CD4-positive, alpha-beta T cell treated with Interleukin-15 for 1 hour (primary cell): ENCODE data around the gene ARHGAP45.

Source experiments
- DNase-seq: peaks from one replicate; pipeline ENCODE4 v3.0.0-alpha.2; 2020

ARHGAP45 gene

GRCh38 chr19:1070931-1071791 is 4.2 kb downstream of the ARHGAP45 start:
- no peak for DNase-seq

GRCh38 chr19:1072371-1073015 is 5.5 kb downstream of the ARHGAP45 start:
- no peak for DNase-seq

- DNase-seq, result no peak
Measured at GRCh38 chr19:1073063-1073955, 6.3 kb downstream of the ARHGAP45 start.

GRCh38 chr19:1073956-1074517 is 7.1 kb downstream of the ARHGAP45 start:
- DNase-seq, result no peak

GRCh38 chr19:1074544-1075283 is 7.7 kb downstream of the ARHGAP45 start:
- DNase-seq, result peak; percentile 94

- DNase-seq, result no peak
Measured at GRCh38 chr19:1076046-1076386, 9.0 kb downstream of the ARHGAP45 start.

- peak; percentile 95 for DNase-seq
Measured at GRCh38 chr19:1076951-1077350, 10.0 kb downstream of the ARHGAP45 start.

- peak; percentile 66 for DNase-seq
Measured at GRCh38 chr19:1079566-1080111, 12.7 kb downstream of the ARHGAP45 start.

- DNase-seq, result no peak
Measured at GRCh38 chr19:1080360-1081161, 13.6 kb downstream of the ARHGAP45 start.

- no peak for DNase-seq
Measured at GRCh38 chr19:1081301-1082164, 14.6 kb downstream of the ARHGAP45 start.

- peak; percentile 93 for DNase-seq
Measured at GRCh38 chr19:1082165-1082927, 15.4 kb downstream of the ARHGAP45 start.

GRCh38 chr19:1082928-1083816 is 16.2 kb downstream of the ARHGAP45 start:
- DNase-seq, result no peak

GRCh38 chr19:1084024-1084868 is 17.3 kb downstream of the ARHGAP45 start:
- no peak for DNase-seq

GRCh38 chr19:1085053-1085658 is 18.2 kb downstream of the ARHGAP45 start:
- DNase-seq, result no peak

GRCh38 chr19:1085676-1086442 is 18.9 kb downstream of the ARHGAP45 start:
- DNase-seq, result no peak

GRCh38 chr19:1086613-1087012 is 19.6 kb downstream of the ARHGAP45 start:
- DNase-seq, result no peak
